GM21381 (cell line): ENCODE data around the gene ZNF618.
A peak's percentile ranks its signal among the peaks of the same experiment; 100 is the strongest.
"Not testable (repeated sequence)": the region's sequence is repeated elsewhere in the genome, so short reads cannot be mapped to it uniquely, and the experiment has no call there.

Experiments used
- ATAC-seq: cut with Tn5 transposase; IDR thresholded peaks from one replicate; pipeline ENCODE4 v1.9.1; 2021; ENCODE audit warnings: mild to moderate bottlenecking, moderate library complexity; ENCODE audit not compliant: unreplicated experiment

Gene ZNF618

DNA sequence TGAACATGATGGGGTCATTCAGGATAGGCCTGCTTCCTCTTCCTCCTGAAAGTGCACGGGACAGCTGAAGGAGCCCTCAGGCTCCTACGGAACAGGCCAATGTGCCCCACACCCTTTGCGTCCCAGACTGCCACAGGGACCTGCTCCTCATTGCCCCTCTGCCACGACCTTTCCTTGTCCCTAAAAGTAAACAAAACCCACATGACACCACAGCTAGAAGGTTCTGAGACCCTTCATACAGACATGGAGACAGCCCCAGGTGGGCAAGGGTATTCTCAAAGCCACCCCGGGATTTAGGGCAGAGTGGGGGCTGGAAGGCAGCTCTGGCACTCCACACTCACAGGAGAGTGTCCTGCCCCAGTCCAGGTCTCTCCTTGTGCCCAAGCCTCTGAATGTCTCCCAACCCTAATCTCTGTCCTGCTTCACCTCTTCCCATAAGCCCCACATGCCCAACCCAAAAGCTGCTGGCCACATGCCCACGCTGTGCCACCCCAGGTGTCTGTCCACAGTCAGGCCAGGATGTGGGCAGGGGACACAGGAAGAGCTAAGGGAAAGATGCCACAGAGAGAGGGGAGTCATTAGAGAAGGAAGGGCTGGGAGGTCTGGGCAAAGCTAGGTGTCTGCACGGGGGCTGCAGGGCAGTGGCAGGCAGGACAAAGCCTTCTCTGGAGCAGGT, 201.2 kb downstream of the ZNF618 start:
- no peak for ATAC-seq

DNA sequence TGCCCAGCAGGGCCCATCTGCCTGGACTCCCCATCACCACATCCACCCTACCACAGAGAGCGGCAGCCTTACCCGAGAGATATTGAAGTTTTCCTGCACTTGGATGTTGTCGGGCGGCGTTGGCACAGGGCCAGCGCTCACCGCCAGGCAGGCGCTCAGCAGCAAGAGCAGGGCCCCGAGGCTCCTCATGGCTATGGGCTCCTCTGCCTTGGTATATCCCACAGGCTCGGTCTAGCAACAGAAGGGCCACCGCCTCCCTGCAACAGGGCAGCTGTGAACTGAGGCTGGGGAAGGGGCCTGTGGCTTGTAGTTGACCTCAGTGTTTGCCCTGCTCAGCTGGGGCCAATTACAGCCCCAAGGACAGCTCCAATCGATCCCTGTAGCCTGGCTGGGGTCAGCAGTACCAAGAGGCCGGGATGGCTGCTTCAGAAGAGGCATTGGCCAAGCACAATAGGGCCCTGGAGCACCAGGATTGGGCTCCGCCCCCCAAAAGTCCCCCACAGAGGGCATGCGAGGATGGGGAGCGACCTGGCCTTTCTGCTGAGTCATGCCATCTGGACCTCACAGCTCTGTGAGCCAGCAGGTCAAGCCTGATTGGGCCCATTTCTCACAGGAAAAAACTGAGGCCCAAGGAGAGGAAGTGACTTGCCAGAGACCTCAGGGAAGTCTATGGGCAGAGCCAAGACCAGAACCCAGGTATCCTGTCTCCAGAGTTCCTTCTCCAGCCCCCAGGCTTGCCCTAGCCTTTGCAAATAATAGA, 202.1 kb downstream of the ZNF618 start, which contains the start of gene AMBP:
Gene AMBP, minus strand, starts transcription at position 280 of the 760 bp plus-strand sequence. Its CDS starts 91 bp downstream, at position 189.
- ATAC-seq, result no peak

DNA sequence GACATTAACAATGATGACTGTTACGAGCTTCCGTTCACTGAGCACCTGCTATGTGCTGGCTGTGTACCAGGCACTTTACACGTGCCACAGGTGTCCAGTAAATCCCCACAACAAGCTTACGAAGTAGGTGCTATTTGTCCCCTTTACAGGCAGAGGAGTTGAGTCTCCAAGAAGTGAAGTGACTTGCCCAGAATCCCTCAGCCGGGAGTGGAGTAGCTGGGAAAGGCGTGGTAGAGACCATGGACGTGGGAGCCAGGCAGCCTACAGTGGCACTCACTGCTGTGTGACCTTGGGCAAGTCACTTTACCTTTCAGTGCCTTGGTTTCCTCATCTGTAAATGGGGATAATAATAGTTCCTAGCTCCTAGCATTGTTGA, 202.7 kb downstream of the ZNF618 start:
- no peak for ATAC-seq

DNA sequence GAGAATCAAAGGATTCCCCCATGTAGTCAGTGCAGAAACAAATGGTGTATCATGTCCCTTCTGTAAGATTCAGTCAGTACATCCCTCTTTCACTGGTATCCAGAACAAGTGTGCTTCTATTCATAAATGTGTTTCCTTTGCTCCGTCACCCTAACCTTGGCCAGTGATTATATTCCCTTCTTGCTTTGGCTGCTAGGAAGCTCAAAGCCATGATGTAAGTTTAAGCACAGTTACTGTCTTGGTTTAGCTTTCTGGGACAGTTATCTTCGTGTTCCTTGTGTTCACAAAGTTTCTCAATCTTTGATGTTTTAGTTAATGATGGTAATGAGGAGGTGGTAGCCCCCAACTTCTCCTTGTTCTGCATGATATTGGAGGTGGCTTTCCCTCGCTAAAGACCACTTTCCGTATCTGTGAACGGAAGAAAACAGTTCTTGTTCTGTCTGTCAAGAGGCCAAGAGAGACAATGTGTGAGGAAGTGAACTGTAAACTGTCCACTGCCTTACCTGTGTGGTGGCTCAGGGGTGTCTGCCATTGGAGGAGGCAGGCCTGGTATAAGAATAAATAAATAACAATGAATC, 204.2 kb downstream of the ZNF618 start:
- no peak for ATAC-seq

DNA sequence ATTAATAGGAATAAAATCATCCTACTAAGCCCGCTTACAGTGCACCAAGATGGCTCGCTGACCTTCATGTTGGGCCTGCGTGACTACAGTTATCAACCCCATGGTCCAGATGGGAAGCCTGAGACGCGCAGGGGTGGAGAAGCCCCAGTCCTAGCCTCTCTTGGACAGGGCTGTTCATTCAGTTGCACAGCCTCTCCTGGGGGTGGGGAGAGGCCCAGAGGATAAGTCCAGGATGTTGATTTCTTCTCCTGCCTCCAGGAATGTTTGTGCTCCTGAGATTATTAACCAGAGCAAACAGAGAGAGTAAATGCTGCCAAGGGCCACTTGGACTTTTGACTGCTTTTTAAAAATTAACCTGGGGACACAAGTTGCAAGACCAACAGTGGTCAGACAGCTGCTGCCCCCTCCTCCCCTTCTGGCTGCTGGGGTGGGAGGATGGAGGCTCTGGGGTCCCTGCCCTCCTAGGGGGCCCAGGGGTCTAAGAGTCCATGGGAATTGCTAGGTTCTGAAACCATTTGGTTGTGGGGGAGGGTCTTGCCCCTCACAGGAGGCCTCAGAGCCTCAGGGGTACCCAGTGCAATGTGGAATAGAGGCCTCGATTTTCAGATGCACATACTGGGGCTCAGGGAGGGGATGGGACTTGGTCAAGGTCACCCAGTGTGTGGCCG, 204.8 kb downstream of the ZNF618 start:
- no peak for ATAC-seq

DNA sequence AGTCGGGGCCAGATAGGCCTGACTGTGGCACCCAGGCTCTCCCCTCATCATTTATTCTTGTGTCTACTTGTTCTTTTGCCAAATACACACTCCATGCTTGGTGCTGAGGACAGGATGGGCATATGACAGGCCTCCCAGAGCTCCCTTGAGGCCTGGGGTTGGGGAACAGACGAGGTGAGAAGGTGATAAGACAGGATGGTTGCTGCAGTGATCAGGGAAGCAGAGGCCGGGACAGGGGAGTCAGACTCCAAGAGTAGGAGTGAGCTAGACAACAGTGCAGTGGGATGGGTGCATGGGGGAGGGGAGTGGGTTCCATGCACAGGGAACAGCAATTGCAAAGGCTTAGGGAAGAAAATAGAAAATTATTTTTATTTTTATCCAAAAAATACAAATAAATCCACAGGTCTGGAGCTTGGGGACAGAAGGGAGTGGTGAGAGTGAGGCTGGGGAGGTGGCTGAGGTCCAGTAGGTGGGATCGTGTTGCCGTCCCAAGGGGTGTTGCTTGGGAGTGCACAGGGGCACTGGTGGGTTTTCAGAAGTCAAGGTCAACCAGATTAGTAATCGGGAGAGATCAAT, 205.4 kb downstream of the ZNF618 start:
- ATAC-seq, result no peak

DNA sequence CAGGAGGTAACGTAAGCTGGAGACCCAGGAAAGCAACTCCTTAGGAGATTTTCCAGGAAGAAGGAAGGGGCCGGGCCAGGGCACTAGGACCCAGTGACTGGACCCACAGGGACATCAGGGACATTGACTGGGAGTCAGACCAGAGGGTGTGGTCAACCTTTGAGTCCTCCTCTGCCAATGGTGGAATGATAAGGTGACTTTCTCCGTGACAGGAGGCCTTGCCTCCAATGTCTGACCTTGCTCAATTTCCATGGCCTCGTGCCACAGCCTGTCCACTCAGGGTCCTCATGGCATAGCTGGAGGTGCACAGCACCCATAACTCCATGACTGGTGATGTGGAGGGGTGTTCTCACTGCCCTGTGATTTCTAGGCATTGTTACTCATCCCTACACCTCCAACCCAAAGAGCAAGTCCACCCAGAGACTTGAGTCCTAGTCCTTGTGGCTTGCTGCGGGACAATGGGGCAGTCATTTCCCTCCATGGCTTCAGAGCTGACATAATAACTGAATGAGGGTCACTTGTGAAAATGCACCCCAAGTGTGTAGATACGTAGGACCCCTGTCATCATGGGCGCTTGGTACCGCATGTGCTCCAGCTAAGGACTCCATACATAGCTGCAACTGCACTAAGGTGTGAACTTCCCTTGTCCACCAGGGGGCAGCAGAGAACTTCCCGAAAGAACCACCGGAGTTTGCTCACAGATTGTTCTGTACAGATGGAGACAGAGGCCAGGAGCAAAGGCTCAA, 206.1 kb downstream of the ZNF618 start:
- peak; percentile 92 for ATAC-seq

DNA sequence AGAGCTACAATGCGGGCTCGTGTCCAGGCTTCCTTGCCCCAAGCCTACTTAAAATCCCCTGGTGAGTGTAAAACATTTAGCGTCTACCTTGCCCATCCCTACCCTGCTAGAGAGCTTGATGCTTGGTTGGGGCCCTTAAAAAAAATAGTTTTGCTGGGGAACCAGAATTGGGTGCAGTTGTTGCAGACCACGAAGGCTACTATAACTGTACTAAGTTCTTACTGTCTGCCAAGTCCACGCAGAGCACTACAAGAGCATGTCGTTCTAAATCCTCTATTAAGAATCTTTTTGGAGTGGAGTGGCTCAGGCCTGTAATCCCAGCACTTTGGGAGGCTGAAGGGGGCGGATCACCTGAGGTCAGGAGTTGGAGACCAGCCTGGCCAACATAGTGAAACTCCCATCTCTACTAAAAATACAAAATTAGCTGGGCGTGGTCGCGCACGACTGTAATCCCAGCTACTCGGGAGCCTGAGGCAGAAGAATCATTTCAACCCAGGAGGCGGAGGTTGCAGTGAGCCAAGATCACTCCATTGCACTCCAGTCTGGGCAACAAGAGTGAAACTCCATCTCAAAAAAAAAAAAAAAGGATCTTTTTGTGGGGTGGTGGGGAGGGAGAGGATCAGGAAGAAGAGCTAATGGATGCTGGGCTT, 206.8 kb downstream of the ZNF618 start:
- not testable (repeated sequence) for ATAC-seq

DNA sequence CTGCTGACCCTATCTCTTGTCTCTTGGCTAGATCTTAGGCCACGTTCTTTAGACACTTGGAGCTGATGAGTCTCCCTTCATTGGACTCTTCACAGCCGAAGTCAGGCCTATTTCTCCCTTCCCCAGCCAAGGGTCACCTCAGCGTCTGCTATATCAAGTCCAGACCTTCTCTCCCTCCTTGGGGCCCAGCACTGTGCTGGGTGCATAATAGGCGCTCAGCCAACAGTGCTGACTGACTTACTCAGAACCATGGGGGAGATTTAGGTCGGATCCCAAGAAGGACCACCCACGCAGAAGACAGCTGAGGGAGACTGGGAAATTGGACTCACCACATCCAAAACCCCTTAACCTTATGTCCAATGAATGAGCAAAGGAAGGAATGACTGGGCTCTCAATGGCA, 207.6 kb downstream of the ZNF618 start:
- no peak for ATAC-seq

DNA sequence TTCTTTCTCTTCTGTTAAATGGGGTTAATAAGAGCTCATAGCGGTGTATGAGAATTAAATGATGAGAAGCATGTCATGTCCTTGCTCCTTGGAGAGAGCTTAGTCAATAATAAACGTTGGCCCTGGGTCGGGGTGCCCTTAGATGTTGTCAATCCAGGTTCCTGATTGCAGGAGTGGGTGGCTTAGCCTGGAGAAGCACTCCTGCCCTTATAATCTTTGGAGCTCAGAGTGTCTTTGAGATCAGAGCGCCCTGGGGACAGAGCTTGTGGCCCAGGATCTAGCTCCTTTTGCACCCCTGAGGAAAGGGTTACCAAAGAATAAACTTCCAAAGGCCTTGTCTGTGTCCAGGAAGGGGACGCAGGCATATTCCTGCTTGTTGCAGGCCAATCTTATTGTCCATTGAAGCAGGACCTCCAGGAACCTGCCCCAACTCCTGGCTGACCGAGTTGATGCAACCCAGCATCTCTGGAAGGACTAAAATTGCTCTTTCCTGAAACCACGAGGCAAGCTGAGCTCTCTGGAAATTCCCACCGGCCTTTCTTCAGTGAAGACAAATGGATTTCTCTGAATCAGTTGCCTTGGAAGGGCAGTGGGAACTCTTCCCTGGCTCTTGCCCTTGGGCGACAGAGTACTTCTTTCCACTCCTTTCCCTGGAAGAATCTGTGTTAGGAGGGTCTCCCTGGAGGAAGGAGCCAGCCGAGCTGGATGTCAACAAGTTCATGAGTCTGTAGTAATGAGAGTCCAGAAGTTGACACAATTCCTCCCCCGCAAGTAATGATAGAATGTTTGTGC, 208.4 kb downstream of the ZNF618 start:
- ATAC-seq, result no peak

DNA sequence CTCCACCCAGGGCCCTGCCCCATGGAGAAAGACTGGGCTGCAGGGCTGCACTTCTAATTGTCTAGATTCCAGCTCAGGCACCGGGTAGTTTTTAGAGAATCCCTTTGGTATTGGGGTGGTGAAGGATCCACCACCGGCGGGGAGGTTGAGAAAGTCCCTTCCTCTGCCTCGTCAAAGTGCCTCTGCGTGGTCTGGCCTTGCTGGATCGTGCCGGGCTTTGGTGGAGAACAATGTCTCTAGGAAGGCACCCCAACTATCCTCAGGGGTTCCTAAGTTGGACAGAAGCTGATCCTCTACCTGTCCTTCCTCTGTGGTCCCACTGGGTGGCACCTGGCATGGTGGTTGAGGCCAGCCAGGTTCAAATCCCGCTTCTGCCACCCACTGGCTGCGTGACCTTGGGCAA, 209.3 kb downstream of the ZNF618 start:
- no peak for ATAC-seq

DNA sequence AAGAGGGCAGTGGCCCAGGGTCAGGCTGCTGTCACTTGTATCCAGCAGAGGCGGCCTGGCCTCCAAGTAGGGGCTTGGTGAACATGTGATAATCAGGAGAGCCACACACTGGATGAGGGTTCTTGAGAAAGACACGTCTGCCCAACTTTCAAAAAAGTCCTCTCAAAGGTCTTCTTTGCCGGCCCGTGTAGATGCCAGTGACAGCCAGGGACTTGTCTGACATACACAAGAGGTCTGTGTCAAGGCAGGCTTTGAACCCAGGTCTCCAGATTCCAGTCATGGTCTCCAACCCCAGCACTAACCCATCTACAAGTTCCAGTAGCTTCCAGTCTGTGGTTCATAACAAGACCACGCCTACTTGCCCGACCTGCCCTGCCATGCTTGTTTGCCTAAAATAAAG, 209.9 kb downstream of the ZNF618 start:
- no peak for ATAC-seq

DNA sequence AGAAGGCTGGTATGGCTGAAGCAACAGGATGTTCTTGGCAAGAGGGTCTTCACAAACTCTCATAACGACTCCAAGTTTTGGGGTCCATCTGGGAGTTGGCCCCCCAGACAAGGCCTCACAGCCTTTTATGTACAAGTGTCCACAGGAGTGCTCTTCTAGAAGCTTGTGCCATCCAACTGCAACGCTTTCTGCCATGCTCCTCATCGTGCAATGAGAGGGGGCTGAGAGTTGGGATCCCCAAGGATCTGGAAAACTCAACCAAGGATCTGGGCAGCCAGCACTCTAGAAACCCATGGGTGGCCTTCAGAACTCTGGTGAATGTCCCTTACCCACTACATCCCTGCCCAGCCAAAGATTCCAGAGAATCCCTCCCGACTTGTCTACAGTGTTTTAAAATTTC, 210.5 kb downstream of the ZNF618 start:
- no peak for ATAC-seq

DNA sequence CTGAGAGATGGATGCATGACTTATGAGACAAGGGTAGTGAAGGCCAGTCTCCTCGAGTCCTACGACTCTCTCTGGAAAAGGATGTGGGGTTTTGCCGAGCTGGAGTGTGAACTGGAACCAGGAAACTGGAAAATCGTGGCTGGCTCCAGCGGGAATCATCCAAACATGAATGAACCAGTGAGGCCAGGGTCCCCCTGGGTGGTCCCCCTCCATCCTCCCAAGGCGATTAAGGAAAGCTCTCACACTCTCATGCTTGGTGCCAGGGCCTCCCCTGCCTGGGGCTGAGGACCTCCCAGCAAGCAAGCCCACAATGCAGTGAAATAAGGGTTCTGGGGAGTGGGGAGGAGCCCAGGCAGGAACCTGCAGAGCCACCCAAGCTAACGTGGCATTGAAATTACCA, 211.6 kb downstream of the ZNF618 start:
- no peak for ATAC-seq

DNA sequence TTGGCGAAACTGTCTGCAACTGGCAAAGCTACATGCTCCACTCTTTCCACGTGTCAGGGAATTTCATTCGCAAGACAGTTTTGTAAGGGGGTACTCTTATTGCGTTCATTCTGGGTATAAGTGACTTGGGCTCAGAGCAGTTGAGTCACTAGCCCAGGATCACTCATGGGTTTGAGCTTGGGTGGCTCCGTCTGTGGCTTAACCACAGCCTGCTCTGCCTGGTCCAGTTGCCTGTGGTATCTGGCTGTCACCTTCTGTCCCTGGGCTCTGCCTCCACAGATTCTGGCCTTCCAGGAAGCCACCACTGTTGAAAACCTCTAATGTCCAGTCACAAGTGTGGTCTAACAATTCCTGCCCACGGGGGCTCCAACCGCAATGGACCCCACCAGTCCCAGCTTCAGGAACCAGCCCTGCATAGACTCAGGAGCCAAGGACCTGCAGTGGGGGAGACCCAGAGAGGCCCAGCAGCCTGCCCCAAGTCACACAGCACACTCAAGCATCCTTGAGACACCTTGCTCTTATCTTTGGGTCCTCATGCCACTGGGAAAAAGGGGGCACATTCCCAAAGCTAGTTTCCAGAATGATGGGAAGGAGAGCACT, 212.6 kb downstream of the ZNF618 start:
- ATAC-seq, result no peak

DNA sequence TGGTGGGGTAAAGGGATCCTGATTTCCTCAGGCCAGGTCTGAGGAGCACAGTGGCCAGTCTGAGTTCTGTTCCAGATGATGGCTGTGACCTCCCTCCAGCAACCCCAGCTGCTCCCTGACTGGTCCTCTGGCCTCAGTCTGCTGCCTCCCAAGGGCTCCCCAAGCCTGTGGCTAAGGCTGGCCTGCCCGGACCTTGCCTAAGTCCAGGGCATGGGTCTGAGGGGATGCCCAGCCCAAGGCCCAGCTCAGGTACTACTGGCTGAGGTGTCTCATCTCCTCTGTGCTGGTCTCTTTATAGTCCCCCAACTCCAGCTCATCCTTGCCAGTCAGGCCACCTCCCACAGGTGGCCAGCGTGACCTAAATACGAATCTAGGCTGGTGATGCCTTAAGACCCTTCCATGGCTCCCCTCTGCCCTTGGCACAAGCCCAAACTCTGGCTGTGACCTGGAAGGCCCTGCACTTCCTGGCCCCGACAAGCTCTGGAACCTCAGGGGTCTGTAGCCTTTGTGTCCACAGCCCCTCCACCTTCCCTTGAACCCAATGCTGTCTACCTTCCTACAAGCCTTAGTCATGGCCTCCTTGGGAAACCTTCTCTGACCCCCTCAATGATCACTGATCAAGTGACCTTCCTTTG, 213.2 kb downstream of the ZNF618 start:
- no peak for ATAC-seq

DNA sequence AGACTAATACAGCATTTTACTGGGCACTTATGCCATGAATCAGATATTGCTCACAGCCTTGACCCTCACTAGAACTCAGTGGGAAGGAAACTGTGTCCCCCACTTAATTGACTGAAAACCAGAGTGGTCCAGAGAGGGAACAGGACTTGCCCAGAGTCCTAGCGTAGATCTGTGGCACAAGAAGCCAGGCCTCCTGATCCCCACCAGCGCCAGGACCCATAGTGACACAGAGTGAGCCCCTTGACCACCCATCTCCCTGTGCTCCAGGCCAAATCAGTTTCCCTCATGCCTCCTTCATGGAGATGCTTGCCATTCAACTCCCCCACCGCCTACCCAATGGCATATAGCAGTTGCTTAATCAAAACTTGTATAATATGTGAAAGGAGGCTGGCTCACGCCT, 214.7 kb downstream of the ZNF618 start:
- ATAC-seq, result no peak

DNA sequence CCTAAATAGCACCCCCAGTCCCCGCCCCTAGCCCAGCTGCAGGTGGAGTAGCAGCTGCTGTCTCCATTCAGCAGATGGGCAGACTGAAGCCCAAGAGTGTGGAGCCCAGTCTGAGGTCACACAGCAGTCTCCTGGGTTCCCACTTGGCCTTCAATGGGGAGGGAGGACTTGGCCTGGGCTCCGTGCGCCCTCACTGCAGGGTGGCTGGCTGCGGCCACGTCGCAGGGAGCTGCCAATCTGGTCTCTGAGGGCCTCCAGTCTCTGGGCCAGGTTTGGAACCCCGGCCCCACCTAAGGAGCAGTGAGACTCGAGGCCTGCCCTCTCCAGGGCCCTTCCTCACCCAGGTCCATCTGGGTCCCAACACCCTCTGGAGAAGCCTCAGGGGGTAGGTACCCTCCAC, 215.6 kb downstream of the ZNF618 start:
- ATAC-seq, result no peak
